Right forelimb (tissue), 1 donor: ENCODE measurements around the gene CHORDC1.
A peak's percentile ranks its signal among the peaks of the same experiment; 100 is the strongest.
"Not testable (repeated sequence)": the region's sequence is repeated elsewhere in the genome, so short reads cannot be mapped to it uniquely, and the experiment has no call there.

ENCODE experiments used
- DNase-seq: peaks from one replicate; pipeline ENCODE4 v3.0.0-alpha.2; 2018

CHORDC1 gene

DNA sequence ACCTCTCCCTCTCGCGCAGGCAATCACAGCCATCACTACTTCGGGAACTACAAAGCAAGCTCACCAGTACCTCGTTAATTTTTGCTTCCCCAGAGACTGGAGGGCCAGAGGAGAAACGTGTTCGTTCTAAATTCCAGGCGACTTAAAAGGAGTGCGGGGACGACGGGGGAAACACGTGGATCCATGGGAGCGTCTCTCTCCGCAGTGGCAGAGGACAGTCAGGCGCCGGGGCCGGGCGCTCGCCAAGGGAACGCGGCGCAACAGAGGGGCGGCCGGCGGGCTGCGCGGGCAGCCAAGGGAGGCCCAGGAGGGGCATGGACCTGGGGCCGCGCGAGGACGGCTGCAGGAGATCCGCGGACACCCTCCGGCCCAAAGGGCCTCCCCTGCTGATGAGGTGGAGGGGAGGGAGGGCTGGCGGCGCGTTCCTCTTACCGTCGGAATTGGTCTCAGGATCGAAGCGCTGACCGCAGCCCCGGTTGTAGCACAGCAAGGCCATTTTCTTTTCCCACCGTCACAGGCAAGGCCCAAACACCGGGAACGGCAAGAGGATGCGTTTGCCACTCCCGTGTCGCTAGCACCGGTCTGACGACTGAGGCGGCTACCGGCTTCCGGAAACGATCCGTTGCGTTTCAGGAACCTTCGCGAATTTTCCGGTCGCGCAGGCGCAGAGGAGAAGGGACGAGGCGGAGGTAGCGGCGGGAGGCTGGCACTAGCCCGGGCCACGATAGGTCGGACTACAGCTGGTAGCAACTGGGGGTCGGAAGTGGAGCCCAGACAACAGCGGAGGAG is at the start of gene CHORDC1:
CHORDC1 (minus strand) TSS at position 591 of the 789 bp plus-strand sequence; CDS start at position 496, 95 bp downstream.
- DNase-seq = peak; percentile 93

DNA sequence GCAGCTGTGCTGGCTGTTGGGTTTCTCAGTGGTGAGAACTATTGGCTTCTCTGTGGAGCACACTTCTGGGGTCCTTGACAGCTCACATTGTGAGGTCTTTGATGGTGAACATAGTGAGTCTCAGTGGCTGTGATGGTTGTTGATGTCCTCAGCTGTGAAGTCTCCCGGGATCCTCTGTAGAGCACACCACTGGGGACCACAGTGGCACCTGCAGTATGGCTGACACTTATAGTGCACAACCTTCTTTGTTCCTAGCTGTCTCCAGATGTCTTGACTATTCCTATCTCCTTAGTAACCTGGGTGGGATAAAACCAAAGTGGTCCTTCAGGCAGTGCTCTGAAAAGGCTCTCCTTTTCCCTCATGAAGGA is 34.3 kb upstream of the CHORDC1 start:
- no peak for DNase-seq

DNA sequence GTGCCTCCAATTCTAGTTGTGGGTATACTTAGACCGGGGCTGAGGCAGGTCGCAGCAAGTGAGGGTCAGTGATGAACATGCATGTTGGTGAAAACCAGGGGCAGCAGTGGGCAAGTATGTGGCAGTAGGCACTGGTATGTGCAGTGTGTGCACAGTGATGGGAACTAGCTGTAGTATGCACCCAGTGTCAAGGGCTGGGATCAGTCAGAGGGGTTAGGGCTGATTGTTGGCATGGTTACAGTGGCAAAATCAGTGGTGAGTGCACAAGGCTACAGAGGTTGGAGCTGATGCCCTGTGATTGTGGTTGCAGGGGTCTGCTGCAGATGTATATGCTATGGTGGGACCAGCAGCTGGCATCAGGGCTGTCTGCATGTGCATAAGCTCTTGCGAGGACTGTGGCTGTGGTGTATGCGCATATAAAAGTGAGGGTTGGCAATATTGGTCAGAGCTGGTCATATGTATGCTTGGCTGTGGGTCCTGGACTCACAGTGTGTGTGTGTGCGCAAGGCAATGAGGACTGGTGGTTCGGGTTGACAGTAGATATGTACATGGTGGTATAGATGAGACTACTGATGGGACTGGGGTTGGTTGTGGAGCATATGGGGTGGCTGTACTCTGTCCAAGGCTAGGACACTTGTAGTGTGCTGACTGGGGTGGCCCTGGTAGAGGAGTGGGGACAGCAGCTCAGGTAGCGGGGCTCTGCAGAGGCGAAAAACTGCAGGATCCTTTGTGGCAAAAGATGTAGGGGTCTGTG is 33.7 kb upstream of the CHORDC1 start:
- DNase-seq = no peak

DNA sequence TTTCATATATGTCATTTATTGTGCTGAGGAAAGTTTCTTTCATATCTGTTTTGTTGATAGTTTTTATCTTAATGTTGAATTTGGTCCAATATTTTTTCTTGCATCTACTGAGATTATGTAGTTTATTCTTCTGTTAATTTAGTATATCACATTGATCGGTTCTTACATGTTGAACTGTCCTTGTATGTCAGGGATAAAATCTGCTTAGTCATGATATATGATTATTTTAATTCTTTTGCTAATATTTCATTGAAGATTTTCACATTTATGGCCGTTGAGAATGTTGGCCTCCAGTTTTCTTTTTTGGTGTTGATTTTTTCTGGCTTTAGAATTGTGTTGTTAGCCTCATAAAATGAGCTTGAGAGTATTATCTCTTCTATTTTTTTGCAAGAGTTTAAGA is 31.2 kb upstream of the CHORDC1 start:
- DNase-seq = no peak

DNA sequence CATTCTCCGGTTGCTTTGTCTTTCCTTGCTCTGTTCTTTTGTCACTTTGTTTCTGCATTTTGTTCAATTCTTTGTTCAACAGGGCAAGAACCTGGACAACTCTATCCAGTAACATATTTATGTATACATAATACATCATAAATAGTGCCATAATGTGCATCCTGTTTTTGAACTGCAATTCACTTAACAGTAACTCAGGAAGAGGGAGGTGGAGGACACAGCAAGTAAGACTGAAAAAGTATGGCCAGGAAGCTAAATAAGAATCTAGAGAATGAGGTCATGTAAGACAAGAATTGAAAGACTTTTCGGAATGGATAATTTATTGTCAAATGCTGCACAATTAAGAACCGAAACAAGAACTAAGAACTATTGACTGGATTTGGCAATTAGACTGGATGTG is 29.2 kb upstream of the CHORDC1 start:
- no peak for DNase-seq

DNA sequence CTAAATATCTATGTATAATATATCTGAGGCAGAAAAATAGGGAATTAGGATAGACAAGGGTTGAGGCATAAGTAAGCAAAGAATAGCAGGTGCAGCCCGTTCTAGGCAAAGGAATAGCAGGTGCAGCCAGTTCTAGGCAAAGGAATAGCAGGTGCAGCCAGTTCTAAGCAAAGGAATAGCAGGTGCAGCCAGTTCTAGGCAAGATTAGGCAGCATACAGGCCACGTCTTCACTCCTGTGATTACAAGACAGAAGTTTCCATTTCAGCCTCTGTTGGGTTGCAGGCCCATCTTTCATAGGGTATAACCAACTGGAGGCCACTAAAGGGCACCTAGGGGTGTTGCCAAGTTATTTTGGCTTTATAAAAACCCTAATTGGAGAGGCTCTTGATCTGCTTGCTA is 28.8 kb upstream of the CHORDC1 start:
- no peak for DNase-seq

DNA sequence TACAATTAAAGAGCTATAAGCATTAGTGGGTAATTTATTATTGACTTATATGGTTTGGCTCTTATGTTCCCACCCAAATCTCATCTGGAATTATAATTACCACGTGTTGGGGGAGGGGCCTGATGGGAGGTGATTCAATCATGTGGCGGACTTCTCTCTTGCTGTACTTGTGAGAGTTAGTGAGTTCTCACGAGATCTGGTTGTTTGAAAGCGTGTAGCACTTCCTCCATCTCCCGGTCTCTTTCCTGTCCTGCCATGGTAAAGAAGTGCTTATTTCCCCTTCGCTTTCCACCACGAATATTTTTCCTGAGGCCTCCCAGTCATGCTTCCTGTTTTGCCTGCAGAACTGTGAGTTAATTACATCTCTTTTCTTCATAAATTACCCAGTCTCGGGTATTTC is 28.1 kb upstream of the CHORDC1 start:
- DNase-seq = no peak

DNA sequence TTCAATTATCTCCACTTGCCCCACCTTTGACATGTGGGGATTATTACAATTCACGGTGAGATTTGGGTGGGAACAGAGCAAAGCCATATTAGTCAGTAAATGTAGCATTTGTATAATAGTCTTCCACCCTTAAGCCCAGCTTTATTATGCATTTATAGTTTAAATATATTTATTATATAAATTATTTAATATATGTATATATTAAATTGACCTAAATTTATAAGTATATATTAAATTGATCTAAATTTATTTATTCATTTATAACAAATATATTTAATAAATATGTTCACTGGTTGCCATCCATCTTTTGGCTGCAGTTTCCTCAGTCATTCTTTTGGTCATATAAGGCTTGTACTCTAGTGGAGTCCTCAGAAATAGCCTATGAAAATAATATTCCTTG is 23.6 kb upstream of the CHORDC1 start:
- DNase-seq = no peak

DNA sequence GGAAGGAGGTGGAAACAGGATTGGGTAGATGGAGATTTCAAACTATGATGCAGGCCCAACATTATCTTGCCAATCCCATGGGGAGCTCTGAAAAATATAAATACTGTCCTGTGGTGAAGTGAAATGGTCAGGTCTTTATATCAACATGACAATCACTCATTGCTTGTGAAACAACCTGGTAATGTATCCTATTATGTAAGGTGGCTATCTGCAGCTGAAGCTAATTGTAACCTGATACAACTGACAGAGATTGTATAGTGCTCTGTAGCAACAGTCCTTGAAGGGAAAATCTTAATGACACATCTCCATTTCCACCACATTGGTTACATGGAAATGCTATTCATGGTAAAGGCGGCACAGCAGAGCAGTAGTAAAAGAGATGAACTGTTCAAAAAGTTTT is 20.7 kb upstream of the CHORDC1 start:
- DNase-seq = no peak

DNA sequence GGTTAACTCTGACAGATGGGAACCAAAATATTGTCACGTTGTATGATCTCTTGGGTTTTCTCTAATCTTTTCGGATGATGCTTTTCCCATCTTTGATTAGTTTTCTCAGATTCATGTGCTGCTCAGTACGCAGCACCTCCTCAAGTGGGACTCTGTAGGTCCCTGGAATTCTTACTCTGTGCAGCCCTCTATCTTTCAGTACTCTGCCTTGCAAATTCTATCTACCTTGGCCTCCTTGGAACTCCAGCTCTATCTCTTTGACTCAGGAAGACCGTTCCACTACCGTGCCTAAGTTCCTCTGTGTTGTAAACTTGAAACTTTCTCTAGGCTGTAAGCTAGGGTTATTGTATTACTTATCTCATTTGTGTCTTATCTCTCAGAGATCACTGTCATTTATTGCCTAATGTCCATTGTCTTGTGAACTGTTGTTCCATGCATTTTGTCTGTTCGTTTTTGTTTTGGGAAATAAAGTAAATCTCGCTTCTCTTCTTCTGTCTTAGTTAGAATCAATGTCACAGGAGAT is 20.1 kb upstream of the CHORDC1 start:
- DNase-seq = no peak

DNA sequence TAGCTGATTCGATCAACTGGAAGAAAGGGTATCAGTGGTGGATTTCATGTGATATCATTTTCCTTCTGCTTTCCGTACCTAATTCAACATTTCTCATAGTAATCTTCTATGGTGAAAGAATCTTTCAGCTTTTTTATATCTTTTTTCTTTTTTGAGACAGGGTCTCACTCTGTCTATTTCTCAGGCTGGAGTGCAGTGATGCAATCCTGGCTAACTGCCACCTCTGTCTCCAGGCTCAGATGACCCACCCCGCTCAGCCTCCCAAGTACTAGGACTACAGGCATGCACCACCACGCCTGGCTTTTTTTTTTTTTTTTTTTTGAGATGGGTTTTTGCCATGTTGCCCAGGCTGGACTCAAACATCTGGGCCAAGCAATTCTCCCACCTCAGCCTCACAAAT is 18.6 kb upstream of the CHORDC1 start:
- DNase-seq = no peak

DNA sequence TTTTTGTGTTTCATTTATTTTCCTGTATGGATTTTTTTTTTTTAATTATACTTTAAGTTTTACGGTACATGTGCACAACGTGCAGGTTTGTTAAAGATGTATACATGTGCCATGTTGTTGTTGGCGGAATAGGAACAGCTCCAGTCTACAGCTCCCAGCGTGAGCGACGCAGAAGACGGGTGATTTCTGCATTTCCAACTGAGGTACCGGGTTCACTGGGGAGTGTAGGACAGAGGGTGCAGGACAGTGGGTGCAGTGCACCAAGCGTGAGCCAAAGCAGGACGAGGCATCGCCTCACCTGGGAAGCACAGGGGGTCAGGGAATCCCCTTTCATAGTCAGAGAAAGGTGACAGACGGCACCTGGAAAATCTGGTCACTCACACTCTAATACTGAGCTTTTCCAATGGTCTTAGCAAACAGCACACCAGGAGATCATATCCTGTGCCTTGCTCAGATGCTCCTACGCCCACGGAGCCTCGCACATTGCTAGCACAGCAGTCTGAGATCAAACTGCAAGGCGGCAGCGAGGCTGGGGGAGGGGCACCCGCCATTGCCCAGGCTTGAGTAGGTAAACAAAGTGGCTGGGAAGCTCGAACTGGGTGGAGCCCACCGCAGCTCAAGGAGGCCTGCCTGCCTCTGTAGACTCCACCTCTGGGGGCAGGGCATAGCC is 17.3 kb upstream of the CHORDC1 start:
- not testable (repeated sequence) for DNase-seq

DNA sequence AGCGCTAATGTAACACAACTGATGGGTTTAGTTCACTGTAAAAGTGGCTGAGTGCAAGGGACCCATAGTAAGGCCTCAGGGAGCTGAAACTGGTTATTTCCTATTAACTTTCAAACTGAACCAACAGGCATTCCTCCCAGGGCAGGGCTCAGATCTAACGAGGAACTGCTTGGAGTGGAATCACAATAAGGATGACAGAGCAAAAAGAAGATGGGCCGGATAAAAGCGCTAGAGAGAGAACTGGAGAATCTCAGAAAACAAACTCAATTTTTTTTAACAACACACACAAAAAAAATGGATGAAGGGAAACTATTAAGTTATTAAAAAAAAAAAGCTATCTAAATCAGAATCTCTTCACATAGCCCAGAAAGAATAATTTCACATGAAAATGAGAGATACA is 14.2 kb upstream of the CHORDC1 start:
- no peak for DNase-seq

DNA sequence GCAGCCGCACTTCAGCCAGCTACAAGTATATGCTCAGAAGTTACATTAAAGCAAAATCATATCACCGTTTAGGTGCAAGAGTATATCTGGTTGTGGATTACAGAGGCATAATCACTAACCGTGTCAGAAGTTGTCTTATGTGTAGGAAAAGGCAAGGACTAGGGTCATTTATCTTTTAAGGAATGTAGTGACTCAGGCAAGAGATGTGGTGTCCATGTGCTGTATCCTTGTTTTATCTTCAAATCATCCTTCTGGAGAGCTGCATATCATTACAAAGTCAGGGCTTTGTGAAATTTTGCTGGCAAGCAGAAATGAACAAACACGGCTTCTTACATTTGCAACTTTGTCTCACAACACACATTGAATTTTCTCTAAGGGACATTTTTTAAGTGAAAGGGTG is 12.7 kb upstream of the CHORDC1 start:
- no peak for DNase-seq

DNA sequence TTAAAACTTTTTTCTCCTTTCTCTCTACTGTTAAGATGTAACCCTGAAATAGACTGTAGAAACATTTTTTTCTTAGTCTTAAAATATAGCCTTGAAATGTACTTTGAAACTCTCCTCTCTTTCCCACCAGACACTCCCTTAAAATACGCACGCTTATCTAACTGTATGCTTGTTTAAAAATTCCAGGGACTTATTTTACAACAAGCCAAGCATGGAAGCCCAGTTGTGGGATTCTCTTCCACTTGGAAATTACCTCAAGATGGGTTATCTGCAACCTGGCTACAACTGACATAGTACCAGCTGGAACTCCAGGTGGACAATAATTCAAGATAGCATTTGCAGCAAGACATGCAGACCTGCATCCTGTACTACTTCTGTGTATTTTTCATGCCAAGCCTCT is 12.1 kb upstream of the CHORDC1 start:
- no peak for DNase-seq

DNA sequence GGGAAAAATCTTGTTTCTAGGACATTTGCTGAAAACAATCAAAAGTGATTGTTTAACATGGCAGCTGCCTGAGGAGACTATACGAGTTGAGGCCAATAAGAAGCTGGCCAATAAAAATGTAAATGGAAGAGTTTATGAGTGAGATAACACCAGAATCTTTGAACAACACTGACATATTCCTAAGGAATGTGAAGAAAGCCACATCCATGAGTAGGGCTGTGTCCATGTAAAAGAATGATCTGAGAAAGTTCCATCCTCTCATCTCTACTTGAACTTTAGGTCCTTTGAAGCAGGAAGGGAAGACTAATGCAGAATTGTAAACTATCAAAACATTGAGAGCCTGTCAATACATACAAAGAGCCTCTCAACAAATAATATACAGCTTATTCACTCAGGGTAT is 6.9 kb upstream of the CHORDC1 start:
- DNase-seq = no peak

DNA sequence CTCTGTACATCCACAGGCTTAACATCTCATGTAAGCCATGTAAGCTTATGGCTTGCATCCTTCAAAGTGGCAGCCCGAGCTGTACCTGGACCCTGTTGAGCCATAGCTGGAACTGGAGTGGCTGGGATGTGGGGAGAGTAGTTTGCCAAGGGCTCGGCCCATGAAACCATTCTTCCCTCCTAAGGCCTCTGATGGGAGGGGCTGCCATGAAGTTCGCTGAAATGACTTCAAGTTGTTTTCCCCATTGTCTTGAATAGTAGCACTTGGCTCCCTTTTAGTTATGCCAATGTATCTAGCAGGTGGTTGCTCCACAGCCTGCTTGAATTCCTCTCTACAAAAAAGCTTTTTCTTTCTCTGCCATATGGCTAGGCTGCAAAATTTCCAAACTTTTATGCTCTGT is 5.2 kb upstream of the CHORDC1 start:
- DNase-seq = no peak

DNA sequence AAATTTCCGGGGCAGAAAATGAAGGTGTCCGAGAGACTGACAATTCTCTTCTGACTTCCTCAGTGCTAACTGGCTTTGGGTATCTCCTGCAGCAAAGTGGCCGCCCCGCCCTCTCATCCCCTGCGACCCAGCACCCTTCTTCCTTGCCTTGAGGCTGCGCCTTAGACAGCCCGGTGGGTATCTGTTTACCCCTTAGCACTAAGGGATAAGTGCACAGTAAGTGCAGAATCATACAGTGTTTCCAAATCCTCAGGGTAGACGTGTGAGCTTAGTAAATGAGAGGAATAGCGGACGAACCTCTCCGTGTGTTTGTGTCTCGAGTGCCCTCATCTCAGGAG is 368 bp upstream of the CHORDC1 start:
- DNase-seq = no peak

DNA sequence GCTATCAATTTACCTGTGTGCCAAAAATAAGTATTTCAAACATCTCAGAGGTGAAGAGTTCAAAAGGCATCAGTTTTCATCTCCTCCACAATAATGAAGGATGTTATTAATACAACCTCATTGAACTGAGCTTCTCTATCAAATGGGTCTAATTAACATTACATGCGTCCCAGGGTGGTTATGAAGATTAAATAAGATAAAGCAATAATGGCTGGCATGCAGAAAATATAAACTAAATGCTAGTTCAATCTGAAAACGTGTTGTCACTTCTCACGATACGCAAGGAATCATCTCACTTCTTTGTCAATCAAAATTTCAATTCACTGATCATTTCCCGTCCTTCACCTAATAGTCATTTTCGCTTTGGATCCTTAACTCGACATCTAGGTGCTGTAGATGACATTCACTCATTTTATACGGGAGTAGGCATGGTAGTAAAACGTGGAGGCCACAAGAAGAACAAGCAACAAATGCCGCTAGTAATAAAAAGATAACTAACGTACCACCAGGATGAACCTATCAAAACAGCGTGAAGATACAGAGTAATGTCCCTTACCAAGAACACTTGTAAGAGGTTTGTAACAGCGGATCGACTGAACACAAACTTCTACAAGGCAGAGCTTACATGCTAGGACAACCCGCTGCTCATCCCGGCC is 918 bp downstream of the CHORDC1 start:
- DNase-seq = no peak

DNA sequence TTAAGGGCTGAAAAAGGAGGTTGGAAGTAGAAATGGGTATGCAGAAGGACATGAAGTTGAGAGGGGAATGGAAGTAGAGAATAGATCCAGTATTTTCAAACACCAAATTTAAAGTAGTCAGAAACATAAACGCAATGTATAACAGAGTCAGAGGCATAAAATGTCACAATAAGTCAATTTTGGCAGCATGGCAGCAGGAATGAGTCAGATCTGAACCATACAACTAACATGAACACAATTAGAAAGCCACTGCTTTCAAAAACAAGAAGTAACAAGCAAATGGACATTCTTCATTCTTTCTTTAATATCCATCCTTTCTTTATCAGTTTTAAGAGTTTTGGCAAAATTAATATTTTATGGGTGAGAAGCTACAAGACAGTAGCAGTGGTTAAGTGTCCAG is 2.5 kb downstream of the CHORDC1 start:
- no peak for DNase-seq

DNA sequence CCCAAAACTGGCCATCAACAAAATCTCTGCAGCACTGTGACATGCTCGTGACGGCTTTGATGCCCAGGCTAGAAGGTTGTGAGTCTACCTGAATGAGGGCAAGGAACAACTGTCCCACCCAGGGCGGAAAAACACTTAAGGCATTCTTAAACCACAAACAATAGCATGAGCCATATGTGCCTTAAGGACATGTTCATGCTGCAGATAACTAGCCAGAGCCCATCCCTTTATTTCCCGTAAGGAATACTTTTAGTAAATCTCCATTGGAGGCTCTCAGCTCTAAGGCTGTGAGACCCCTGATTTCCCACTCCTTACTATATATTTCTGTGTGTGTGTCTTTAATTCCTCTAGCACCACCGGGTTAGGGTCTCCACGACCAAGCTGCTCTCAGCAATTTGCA is 3.4 kb downstream of the CHORDC1 start:
- DNase-seq = no peak

DNA sequence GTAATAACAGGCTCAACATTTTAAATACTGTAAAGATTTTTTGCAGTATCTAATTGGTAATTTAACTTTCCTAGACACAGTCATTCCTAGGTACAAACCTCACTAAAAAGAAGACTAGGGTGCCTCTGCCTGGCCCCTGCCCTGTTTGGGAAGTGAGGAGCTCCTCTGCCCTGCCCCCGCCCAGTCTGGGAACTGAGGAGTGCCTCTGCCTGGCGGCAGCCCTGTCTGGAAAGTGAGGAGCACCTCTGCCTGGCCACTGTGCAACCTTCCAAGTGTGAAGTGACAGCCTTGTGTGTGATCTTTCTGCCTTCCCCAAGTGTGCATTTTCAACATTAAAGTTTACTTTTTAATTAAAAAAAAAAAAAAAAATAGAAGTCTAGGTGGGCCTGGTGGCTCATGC is 4.2 kb downstream of the CHORDC1 start:
- DNase-seq = no peak

DNA sequence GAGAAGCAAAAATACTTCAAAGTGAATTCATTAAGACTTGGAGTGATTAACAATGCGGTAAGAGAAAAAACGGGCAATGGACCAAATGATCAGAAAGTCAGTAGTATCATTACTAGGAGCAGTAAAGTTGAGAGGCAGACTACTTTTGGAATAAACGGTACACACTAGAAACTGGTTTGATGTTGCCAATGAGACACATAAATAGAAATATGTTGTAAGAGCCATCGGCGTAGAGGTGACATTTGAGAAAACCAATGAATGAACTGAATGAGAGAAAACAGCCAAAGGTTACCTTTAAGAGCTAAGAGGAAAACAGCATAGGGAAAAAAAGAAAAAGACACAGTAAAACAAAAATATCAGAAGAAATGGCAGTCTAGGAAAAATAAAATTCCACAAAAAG is 6.2 kb downstream of the CHORDC1 start:
- no peak for DNase-seq
